ENCODE measurements around the gene C16orf92.

GRCh38 chr16:30049871-30050270 lies 26.9 kb downstream of the C16orf92 start:
- TF ChIP-seq CTCF (IDR thresholded peaks at IDR 0.05) (no peak), SP1 (CRISPR knock-in tag; conservative IDR thresholded peaks at IDR 0.05) (no peak), NR3C1 (CRISPR knock-in tag; conservative IDR thresholded peaks at IDR 0.05; ENCODE audit: low read depth) (no peak), NR2C2 (CRISPR knock-in tag; IDR thresholded peaks at IDR 0.05) (no peak), MAX (CRISPR knock-in tag; IDR thresholded peaks at IDR 0.05) (no peak), OVOL2 (CRISPR knock-in tag; IDR thresholded peaks at IDR 0.05; ENCODE audit: borderline replicate concordance) (no peak), NR1H2 (CRISPR knock-in tag; IDR thresholded peaks at IDR 0.05) (no peak), JUN (CRISPR knock-in tag; IDR thresholded peaks at IDR 0.05) (no peak), ZNF416 (CRISPR knock-in tag; IDR thresholded peaks at IDR 0.05) (no peak)
- TF ChIP-seq, protein P1, sequence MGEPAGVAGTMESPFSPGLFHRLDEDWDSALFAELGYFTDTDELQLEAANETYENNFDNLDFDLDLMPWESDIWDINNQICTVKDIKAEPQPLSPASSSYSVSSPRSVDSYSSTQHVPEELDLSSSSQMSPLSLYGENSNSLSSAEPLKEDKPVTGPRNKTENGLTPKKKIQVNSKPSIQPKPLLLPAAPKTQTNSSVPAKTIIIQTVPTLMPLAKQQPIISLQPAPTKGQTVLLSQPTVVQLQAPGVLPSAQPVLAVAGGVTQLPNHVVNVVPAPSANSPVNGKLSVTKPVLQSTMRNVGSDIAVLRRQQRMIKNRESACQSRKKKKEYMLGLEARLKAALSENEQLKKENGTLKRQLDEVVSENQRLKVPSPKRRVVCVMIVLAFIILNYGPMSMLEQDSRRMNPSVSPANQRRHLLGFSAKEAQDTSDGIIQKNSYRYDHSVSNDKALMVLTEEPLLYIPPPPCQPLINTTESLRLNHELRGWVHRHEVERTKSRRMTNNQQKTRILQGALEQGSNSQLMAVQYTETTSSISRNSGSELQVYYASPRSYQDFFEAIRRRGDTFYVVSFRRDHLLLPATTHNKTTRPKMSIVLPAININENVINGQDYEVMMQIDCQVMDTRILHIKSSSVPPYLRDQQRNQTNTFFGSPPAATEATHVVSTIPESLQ (CRISPR knock-in tag; IDR thresholded peaks at IDR 0.05), result no peak
- TF ChIP-seq, protein P2, sequence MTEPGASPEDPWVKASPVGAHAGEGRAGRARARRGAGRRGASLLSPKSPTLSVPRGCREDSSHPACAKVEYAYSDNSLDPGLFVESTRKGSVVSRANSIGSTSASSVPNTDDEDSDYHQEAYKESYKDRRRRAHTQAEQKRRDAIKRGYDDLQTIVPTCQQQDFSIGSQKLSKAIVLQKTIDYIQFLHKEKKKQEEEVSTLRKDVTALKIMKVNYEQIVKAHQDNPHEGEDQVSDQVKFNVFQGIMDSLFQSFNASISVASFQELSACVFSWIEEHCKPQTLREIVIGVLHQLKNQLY (CRISPR knock-in tag; IDR thresholded peaks at IDR 0.05), result no peak
- TF ChIP-seq, protein P3, sequence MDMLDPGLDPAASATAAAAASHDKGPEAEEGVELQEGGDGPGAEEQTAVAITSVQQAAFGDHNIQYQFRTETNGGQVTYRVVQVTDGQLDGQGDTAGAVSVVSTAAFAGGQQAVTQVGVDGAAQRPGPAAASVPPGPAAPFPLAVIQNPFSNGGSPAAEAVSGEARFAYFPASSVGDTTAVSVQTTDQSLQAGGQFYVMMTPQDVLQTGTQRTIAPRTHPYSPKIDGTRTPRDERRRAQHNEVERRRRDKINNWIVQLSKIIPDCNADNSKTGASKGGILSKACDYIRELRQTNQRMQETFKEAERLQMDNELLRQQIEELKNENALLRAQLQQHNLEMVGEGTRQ (CRISPR knock-in tag; IDR thresholded peaks at IDR 0.05), result no peak
